ENCODE results near the gene BCL6. TPM values are rescaled to one million over a fixed set of nuclear protein-coding genes. Genes with fewer than 3 reads are reported as not detected.
A peak's percentile ranks its signal among the peaks of the same experiment; 100 is the strongest.

Gene BCL6
- total and polyA plus RNA-seq, 9 donors: 46.3 to 91.1 (median 54.7) TPM

- peak overlapping the region; percentile 94 to 100 for H3K27ac ChIP-seq
- no peaks in the 10 kb centered on the region for H3K9me3 ChIP-seq
- no peak for DNase-seq
- WGBS, 3 donors: 2 to 4% (median 2%) methylated on average over 6 of the region's 6 CpGs
- peak overlapping the region; percentile 88 for H3K4me3 ChIP-seq
- H3K27me3 ChIP-seq: no peaks in the 10 kb centered on the region
- intact Hi-C loops (cut with DNase I): loop anchor here (5.0 to 10.0 kb wide), 7 partner anchors 306 to 879 kb away; partner anchors contain the start of gene LPP (in 1 of the 4)
- no peak for TF ChIP-seq EP300 (IDR thresholded peaks at IDR 0.05)
- TF ChIP-seq CTCF (IDR thresholded peaks at IDR 0.05): no peak
- no peak for TF ChIP-seq POLR2A (IDR thresholded peaks at IDR 0.05)
- no peaks in the 10 kb centered on the region for H3K36me3 ChIP-seq
- no peaks in the 10 kb centered on the region for H3K4me1 ChIP-seq (ENCODE audit: insufficient read depth)
Observed at GRCh38 chr3:187746059-187746441, 782 bp upstream of the BCL6 start.

- TF ChIP-seq EP300 (IDR thresholded peaks at IDR 0.05) (no peak), CTCF (IDR thresholded peaks at IDR 0.05) (peak in 1 of 3 donors; percentile 9), POLR2A (IDR thresholded peaks at IDR 0.05) (peak; percentile 45)
Observed at GRCh38 chr3:187744169-187745151, 808 bp downstream of the BCL6 start.

GRCh38 chr3:187743195-187744141, 1.8 kb downstream of the BCL6 start:
- H3K9me3 ChIP-seq: no peaks in the 10 kb centered on the region
- no peaks in the 10 kb centered on the region for H3K4me1 ChIP-seq (ENCODE audit: insufficient read depth)
- TF ChIP-seq POLR2A (IDR thresholded peaks at IDR 0.05): peak; percentile 32
- TF ChIP-seq EP300 (IDR thresholded peaks at IDR 0.05): no peak
- TF ChIP-seq CTCF (IDR thresholded peaks at IDR 0.05): peak in 1 of 3 donors; percentile 8
- H3K27ac ChIP-seq: peak overlapping the region; percentile 94 to 100
- H3K36me3 ChIP-seq: no peaks in the 10 kb centered on the region
- peak; percentile 73 to 83 (median 82) for DNase-seq
- WGBS, 3 donors: 1 to 2% (median 1%) methylated on average over 45 of the region's 45 CpGs
- no peaks in the 10 kb centered on the region for H3K27me3 ChIP-seq
- intact Hi-C loops (cut with DNase I): loop anchor here (2.0 to 10.0 kb wide), 14 partner anchors 169 to 1404 kb away; partner anchors contain the start of gene LPP (in 2 of the 4)
- H3K4me3 ChIP-seq: peak overlapping the region; percentile 88

More at GRCh38 chr3:187744169-187745151, 808 bp downstream of the BCL6 start:
- Histone ChIP-seq H3K36me3 (no peaks in the 10 kb centered on the region), H3K4me1 (ENCODE audit: insufficient read depth) (no peaks in the 10 kb centered on the region), H3K4me3 (peak overlapping the region; percentile 88), H3K27me3 (no peaks in the 10 kb centered on the region), H3K9me3 (no peaks in the 10 kb centered on the region), H3K27ac (peak overlapping the region; percentile 94 to 100)
- peak; percentile 76 to 85 (median 81) for DNase-seq
- WGBS, 3 donors: 0% methylated on average over 55 of the region's 55 CpGs
- intact Hi-C loops (cut with DNase I): loop anchor here (2.0 to 10.0 kb wide), 14 partner anchors 168 to 1403 kb away; partner anchors contain the start of gene LPP (in 2 of the 4)

All from ovary (tissue), 9 donors.